MCF 10A (cell line): ENCODE data around the gene SEZ6L. TPM values are rescaled to one million over a fixed set of nuclear protein-coding genes. Genes with fewer than 3 reads are reported as not detected.

ENCODE experiments used
- BruUV-seq: library from RNA; stranded (reverse); fragments of 400-500 nt; replicated peaks from 2 replicates; lab custom pipeline; 2021; lab: Mats Ljungman, UMichigan
- CTCF ChIA-PET: fragments of 300-600 bp; sonication (Branson Sonifier 250); formaldehyde crosslinking; extraction: SDS; loops from one replicate; lab custom pipeline; 2021; ENCODE audit warnings: antibody characterized with exemption, inconsistent platforms; lab: Yijun Ruan, JAX
- POLR2A ChIA-PET: fragments of 300-600, 350-650 bp; sonication (Branson Sonifier 250); formaldehyde crosslinking; extraction: SDS; loops from one replicate; lab custom pipeline; 2020; ENCODE audit warnings: antibody characterized with exemption, inconsistent platforms; lab: Yijun Ruan, JAX
- DNase-seq: peaks from one replicate; pipeline ENCODE4 v3.0.0-alpha.2; 2018; ENCODE audit not compliant: unreplicated experiment
- H3K27ac Mint-ChIP-seq: one replicate; pipeline ENCODE4 v1.8.0; 2022; ENCODE audit warnings: mild to moderate bottlenecking, low read depth, mixed read lengths; ENCODE audit not compliant: unreplicated experiment
- H3K27me3 Mint-ChIP-seq: one replicate; pipeline ENCODE4 v1.8.0; 2022; ENCODE audit warnings: mixed read lengths; ENCODE audit not compliant: insufficient read depth, unreplicated experiment
- H3K36me3 Mint-ChIP-seq: one replicate; pipeline ENCODE4 v1.8.0; 2022; ENCODE audit warnings: mild to moderate bottlenecking, moderate library complexity, mixed read lengths; ENCODE audit not compliant: insufficient read depth, unreplicated experiment
- H3K4me1 Mint-ChIP-seq: one replicate; pipeline ENCODE4 v1.8.0; 2022; ENCODE audit warnings: mixed read lengths; ENCODE audit not compliant: insufficient read depth, unreplicated experiment
- H3K4me3 Mint-ChIP-seq: one replicate; pipeline ENCODE4 v1.8.0; 2022; ENCODE audit warnings: mild to moderate bottlenecking, moderate library complexity, mixed read lengths; ENCODE audit not compliant: unreplicated experiment
- H3K9me3 Mint-ChIP-seq: one replicate; pipeline ENCODE4 v1.8.0; 2022; ENCODE audit warnings: mixed read lengths; ENCODE audit not compliant: unreplicated experiment
- CTCF ChIP-seq: fragments of 200-600 bp; IDR thresholded peaks from one replicate; pipeline ENCODE4 v1.8.0; 2022; ENCODE audit warnings: antibody characterized with exemption, mild to moderate bottlenecking; ENCODE audit not compliant: unreplicated experiment
- intact Hi-C: fragments of 100-400 bp; cut with micrococcal nuclease; formaldehyde crosslinking; loops from 2 replicates; pipeline ENCODE4 v1.14.1; 2022
- total RNA-seq: library from RNA; stranded (reverse); gene quantifications from 2 replicates; pipeline ENCODE4 v1.2.3, GENCODE V29; 2022

The SEZ6L gene
- total RNA-seq, 1 experiment from 2014 or later, result not detected

GRCh38 chr22:26333088-26333800 lies 164.0 kb downstream of the SEZ6L start:
- ChIA-PET POLR2A (interaction anchor here (0.6 kb wide), 1 partner anchor 23 kb away, joined by 3 read pairs; no protein-coding TSS in a partner anchor), CTCF (interaction anchor here (0.6 to 5.2 kb wide), 10 partner anchors 9 to 1099 kb away, joined by 3 to 31 read pairs (median 4); no protein-coding TSS in a partner anchor)
- Mint-ChIP-seq H3K27ac (no peak overlapping the region), H3K27me3 (peaks cover 52% of the 10 kb centered on the region), H3K4me1 (no peaks in the 10 kb centered on the region), H3K36me3 (no peaks in the 10 kb centered on the region), H3K4me3 (no peak overlapping the region), H3K9me3 (no peaks in the 10 kb centered on the region)
- intact Hi-C loops, result loop anchor here (5.0 kb wide), 2 partner anchors 246 to 436 kb away; no protein-coding TSS in a partner anchor
- no TSS peak for BruUV-seq
- DNase-seq, result no peak
- TF ChIP-seq CTCF, result no peak

- no TSS peak for BruUV-seq
- H3K27me3 Mint-ChIP-seq, result peaks cover 62% of the 10 kb centered on the region
- no peak for DNase-seq
- CTCF ChIA-PET, result interaction anchor here (0.6 to 5.2 kb wide), 3 partner anchors 12 to 1100 kb away, joined by 4 to 31 read pairs (median 5); no protein-coding TSS in a partner anchor
- TF ChIP-seq CTCF, result no peak
- intact Hi-C loops, result loop anchor here (5.0 kb wide), 2 partner anchors 247 to 437 kb away; no protein-coding TSS in a partner anchor
- H3K4me1 Mint-ChIP-seq, result no peaks in the 10 kb centered on the region
- H3K36me3 Mint-ChIP-seq, result no peaks in the 10 kb centered on the region
- POLR2A ChIA-PET, result no interaction called here
- no peak overlapping the region for H3K27ac Mint-ChIP-seq
- H3K4me3 Mint-ChIP-seq, result no peak overlapping the region
- no peaks in the 10 kb centered on the region for H3K9me3 Mint-ChIP-seq
Measured at GRCh38 chr22:26334232-26334631, 165.0 kb downstream of the SEZ6L start.

GRCh38 chr22:26336773-26337172 lies 167.5 kb downstream of the SEZ6L start:
- CTCF ChIA-PET, result interaction anchor here (0.6 to 0.7 kb wide), 2 partner anchors 280 to 1080 kb away, joined by 3 read pairs; no protein-coding TSS in a partner anchor
- Mint-ChIP-seq H3K27ac (no peak overlapping the region), H3K4me1 (no peaks in the 10 kb centered on the region), H3K4me3 (no peak overlapping the region), H3K36me3 (no peaks in the 10 kb centered on the region), H3K9me3 (peaks cover 4% of the 10 kb centered on the region), H3K27me3 (peaks cover 88% of the 10 kb centered on the region)
- no peak for TF ChIP-seq CTCF
- DNase-seq, result no peak
- intact Hi-C loops, result no loop called here
- BruUV-seq, result no TSS peak
- POLR2A ChIA-PET, result no interaction called here

- Mint-ChIP-seq H3K4me3 (no peak overlapping the region), H3K27me3 (peaks cover 92% of the 10 kb centered on the region), H3K36me3 (no peaks in the 10 kb centered on the region), H3K4me1 (no peaks in the 10 kb centered on the region), H3K9me3 (peaks cover 7% of the 10 kb centered on the region), H3K27ac (no peak overlapping the region)
- POLR2A ChIA-PET, result no interaction called here
- DNase-seq, result peak; percentile 52
- CTCF ChIA-PET, result no interaction called here
- intact Hi-C loops, result no loop called here
- no TSS peak for BruUV-seq
- TF ChIP-seq CTCF, result no peak
Measured at GRCh38 chr22:26339755-26340154, 170.5 kb downstream of the SEZ6L start.
